GM18519 (cell line): ENCODE data around the gene GTF2A1.

Experiments
- ATAC-seq: cut with Tn5 transposase; IDR thresholded peaks from one replicate; pipeline ENCODE4 v1.9.1; 2021; ENCODE audit warnings: mild to moderate bottlenecking, moderate library complexity; ENCODE audit not compliant: unreplicated experiment, low FRiP score

Gene GTF2A1

GRCh38 chr14:81143793-81144192, 77.0 kb downstream of the GTF2A1 start:
- no peak for ATAC-seq

GRCh38 chr14:81141426-81141825, 79.3 kb downstream of the GTF2A1 start:
- no peak for ATAC-seq

GRCh38 chr14:81138429-81138828, 82.3 kb downstream of the GTF2A1 start:
- no peak for ATAC-seq

GRCh38 chr14:81137316-81137715, 83.4 kb downstream of the GTF2A1 start:
- ATAC-seq, result no peak

- ATAC-seq, result no peak
These were observed 87.4 kb downstream of the GTF2A1 start for GRCh38 chr14:81133400-81133799.

GRCh38 chr14:81132468-81132867, 88.3 kb downstream of the GTF2A1 start:
- no peak for ATAC-seq

GRCh38 chr14:81129242-81129641, 91.5 kb downstream of the GTF2A1 start:
- ATAC-seq, result no peak

- ATAC-seq, result no peak
These were observed 93.0 kb downstream of the GTF2A1 start for GRCh38 chr14:81127785-81128184.

- no peak for ATAC-seq
These were observed 95.2 kb downstream of the GTF2A1 start for GRCh38 chr14:81125536-81125935.
